DOHH2 (cell line): ENCODE measurements around the gene STYXL2.

ENCODE experiments used
- CTCF ChIP-seq: fragments of 200-600 bp; sonication (generic); IDR thresholded peaks from one replicate; pipeline ENCODE4 v1.5.1; 2014; ENCODE audit warnings: antibody characterized with exemption, mild to moderate bottlenecking, low read depth, low read length; ENCODE audit not compliant: poor library complexity, severe bottlenecking
- EZH2phosphoT487 ChIP-seq: fragments of 200-600 bp; sonication (generic); IDR thresholded peaks from 2 replicates; pipeline ENCODE4 v1.6.1; 2017; ENCODE audit warnings: borderline replicate concordance, mild to moderate bottlenecking, antibody characterized with exemption, low read length, moderate library complexity, mixed read lengths

GRCh38 chr1:167077868-167078210 is 16.0 kb upstream of the STYXL2 start:
- no peak for TF ChIP-seq CTCF
- no peak for TF ChIP-seq EZH2phosphoT487
